SH-SY5Y (cell line): ENCODE measurements around the gene MAP1LC3C.

Source experiments
- GATA2 ChIP-seq: IDR thresholded peaks from 2 replicates; pipeline ENCODE4 v1.6.1; 2011; ENCODE audit warnings: mild to moderate bottlenecking, low read depth, low read length
- GATA3 ChIP-seq: IDR thresholded peaks from 2 replicates; pipeline ENCODE4 v1.6.1; 2011; ENCODE audit warnings: low read depth, mild to moderate bottlenecking, low read length, moderate library complexity

Gene MAP1LC3C

DNA sequence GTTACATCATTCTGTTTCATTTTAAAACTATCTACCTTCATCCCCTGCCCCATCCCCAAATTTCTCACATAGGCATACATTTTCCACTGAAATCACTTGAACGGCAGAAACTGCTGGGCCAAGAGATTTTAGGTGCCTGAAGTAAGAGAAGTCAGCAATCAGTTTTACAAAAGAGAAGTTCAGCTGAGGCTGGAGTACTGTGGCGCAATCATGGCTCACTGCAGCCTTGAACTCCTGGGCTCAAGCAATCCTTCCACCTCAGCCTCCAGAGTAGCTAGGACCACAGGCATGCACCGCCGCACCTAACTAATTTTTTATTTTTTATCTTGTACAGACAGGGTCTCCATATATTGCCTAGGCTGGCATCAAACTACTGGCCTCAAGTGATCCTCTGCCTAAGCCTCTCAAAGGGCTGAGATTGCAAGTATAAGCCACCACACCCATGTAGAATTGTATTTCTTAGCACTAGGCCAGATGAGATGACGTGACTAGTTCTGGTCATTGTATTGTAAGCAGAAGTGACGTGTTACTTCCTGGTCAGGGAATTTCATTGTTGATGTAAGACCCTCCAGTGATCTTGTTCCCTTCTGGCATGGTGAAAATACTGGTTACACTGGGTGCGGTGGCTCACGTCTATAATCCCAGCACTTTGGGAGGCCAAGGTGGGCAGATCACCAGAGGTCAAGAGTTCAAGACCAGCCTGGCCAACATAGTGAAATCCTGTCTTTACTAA is 34.2 kb downstream of the MAP1LC3C start:
- no peak for TF ChIP-seq GATA3
- no peak for TF ChIP-seq GATA2

DNA sequence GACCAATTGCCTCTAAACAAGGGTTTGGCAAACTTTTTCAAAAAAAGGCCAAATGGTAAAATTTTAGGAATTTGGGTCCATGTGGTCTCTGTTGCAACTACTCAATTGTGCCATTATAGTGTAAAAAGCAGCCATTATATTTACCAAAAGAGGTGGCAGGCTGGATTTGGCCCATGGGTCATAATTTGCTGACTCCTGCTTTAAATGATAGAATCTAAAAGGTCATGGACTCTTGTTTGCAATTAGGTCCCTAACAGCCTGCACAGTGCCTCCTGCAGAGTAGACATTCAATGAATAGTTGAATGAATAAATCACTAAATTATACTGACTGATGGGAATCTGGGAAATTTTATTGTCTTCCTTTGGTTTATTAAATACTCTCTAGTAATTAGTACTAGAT is 35.2 kb downstream of the MAP1LC3C start:
- TF ChIP-seq GATA3 (no peak), GATA2 (no peak)

- TF ChIP-seq GATA3 (no peak), GATA2 (no peak)
Measured at GRCh38 chr1:241962153-241962552, 36.7 kb downstream of the MAP1LC3C start.

DNA sequence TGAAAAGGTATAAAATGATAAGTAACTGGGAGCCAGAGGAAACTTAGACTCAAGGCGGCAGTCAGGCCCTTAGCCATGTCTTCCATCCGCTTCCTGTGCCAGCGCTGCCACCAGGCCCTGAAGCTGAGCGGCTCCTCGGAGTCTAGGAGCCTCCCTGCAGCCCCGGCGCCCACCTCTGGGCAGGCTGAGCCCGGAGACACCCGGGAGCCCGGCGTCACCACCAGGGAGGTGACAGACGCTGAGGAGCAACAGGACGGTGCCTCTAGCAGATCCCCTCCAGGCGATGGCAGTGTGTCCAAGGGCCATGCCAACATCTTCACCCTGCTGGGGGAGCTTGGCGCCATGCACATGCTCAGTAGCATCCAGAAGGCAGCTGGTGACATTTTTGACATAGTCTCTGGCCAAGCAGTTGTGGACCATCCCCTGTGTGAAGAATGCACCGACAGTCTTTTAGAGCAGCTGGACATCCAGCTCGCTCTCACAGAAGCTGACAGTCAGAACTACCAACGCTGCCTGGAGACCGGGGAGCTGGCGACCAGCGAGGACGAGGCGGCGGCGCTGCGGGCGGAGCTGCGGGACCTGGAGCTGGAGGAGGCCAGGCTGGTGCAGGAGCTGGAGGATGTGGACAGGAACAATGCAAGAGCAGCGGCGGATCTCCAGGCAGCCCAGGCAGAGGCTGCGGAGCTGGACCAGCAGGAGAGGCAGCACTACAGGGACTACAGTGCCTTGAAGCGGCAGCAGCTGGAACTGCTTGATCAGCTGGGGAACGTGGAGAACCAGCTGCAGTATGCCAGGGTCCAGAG is 41.0 kb downstream of the MAP1LC3C start, which contains the start of gene BECN2:
BECN2 (plus strand) TSS at position 76 of the 803 bp plus-strand sequence; CDS start at position 76, 0 bp downstream.
- no peak for TF ChIP-seq GATA3
- no peak for TF ChIP-seq GATA2

GRCh38 chr1:241950390-241950789 is 48.5 kb downstream of the MAP1LC3C start:
- TF ChIP-seq GATA3 (no peak), GATA2 (no peak)

- TF ChIP-seq GATA3 (no peak), GATA2 (no peak)
Measured at GRCh38 chr1:241947354-241947753, 51.5 kb downstream of the MAP1LC3C start.
